Muscle of leg (tissue), 11 donors: ENCODE results near the gene NRG3. TPM values are rescaled to one million over a fixed set of nuclear protein-coding genes. Genes with fewer than 3 reads are reported as not detected.

Experiments
- DNase-seq: peaks from one replicate; pipeline ENCODE4 v3.0.0; 2013
- H3K27ac ChIP-seq: one replicate; pipeline ENCODE4 v1.5.1; 2013; ENCODE audit warnings: mild to moderate bottlenecking, low read length, control low read depth
- H3K27me3 ChIP-seq: one replicate; pipeline ENCODE4 v1.6.1; 2013; ENCODE audit warnings: low read length; ENCODE audit not compliant: control insufficient read depth, insufficient read depth
- H3K36me3 ChIP-seq: one replicate; pipeline ENCODE4 v1.6.1; 2013; ENCODE audit warnings: low read length; ENCODE audit not compliant: control insufficient read depth, insufficient read depth
- H3K4me1 ChIP-seq: one replicate; pipeline ENCODE4 v1.6.1; 2013; ENCODE audit warnings: low read length; ENCODE audit not compliant: control insufficient read depth, insufficient read depth
- H3K4me3 ChIP-seq: one replicate; pipeline ENCODE4 v1.5.1; 2013; ENCODE audit warnings: low read length, control low read depth
- H3K9me3 ChIP-seq: replicated peaks from 2 replicates; pipeline ENCODE4 v1.6.1; 2013; ENCODE audit warnings: low read depth, low read length; ENCODE audit not compliant: control insufficient read depth
- WGBS: methylation state at CpG from one replicate; pipeline ENCODE4 v1.1.5; 2013; ENCODE audit warnings: missing lambda C conversion rate; ENCODE audit not compliant: insufficient coverage; 5-methylcytosine and 5-hydroxymethylcytosine counted together
- polyA plus RNA-seq, 8 donors: library from polyadenylated mRNA; unstranded; fragments of 120-200 nt; gene quantifications; one replicate each; pipeline versions ENCODE4 v1.2.1 to v1.2.3, GENCODE V29; 2013; ENCODE audit warnings: inconsistent platforms in 1 of 8, low replicate concordance in 1 of 8; ENCODE audit not compliant: insufficient read length in 8 of 8, insufficient read depth in 1 of 8
- total RNA-seq: library from RNA; stranded (reverse); fragments of 120-200 nt; gene quantifications from one replicate; pipeline ENCODE4 v1.2.4, GENCODE V29; 2013

Gene NRG3
- total and polyA plus RNA-seq, 9 donors, result 0.04 to 0.60 (median 0.18) TPM

DNA sequence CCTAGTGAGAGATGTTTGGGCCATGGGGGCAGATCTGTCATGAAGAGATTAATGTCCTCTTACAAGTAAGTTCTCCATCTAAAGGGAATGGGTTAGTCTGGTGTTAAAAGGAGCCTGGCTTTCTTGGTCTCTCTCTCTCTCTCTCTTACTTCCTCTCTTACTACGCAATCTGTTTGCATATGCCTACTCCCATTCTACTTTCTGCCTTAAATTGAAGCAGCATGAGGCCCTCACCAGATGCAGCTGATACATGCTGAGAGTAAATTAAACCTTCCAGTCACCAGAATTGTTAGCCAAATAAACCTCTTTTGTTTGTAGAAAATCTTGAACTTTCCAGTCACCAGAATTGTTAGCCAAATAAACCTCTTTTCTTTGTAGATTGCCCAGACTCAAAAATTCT, 884.1 kb downstream of the NRG3 start:
- Histone ChIP-seq H3K9me3 (no peaks in the 10 kb centered on the region), H3K4me3 (no peak overlapping the region), H3K27me3 (no peaks in the 10 kb centered on the region), H3K27ac (no peak overlapping the region), H3K4me1 (no peaks in the 10 kb centered on the region), H3K36me3 (no peaks in the 10 kb centered on the region)
- DNase-seq, result no peak
- WGBS, result no CpG with 5 or more reads among the region's 1 CpG

DNA sequence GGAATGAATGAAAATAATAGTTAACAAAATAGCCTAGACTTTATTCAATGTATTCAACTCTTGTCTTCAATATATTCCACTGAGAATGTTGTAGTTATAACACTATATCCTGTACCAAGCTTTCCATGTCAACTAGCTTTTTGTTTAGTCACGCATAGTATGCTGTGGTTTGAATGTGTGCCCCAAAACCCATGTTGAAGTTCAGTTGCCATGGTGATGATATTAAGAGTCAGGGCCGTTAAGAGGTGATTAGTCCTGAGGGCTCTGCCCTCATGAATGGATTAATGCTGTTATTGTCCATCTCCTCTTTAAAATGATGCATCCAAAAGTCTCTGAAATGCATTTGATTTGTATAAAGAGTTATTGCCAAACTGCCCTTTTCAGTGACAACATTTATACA, 887.6 kb downstream of the NRG3 start:
- no CpG with 5 or more reads among the region's 2 CpGs for WGBS
- DNase-seq, result no peak
- H3K4me1 ChIP-seq, result no peaks in the 10 kb centered on the region
- no peaks in the 10 kb centered on the region for H3K27me3 ChIP-seq
- no peak overlapping the region for H3K4me3 ChIP-seq
- H3K27ac ChIP-seq, result no peak overlapping the region
- H3K36me3 ChIP-seq, result no peaks in the 10 kb centered on the region
- no peaks in the 10 kb centered on the region for H3K9me3 ChIP-seq

DNA sequence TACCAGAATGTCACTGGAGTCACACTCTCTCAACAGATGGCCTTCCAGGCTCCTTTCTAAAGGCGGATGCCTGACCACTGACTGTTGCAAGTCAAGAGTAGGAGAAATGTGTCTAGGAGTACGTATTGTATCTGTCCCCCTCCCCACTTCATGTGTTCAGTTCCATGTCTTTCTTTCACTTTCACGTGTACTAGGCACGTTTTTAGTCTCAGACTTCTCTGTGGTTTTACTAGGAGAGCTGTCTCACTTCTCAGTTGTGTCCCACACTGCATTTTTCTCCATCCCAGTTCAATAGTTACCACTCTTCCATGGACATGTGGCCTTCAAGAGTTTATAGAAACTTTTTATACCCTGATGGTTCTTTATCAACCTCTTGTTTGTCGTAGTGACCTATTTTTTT, 893.0 kb downstream of the NRG3 start:
- H3K27me3 ChIP-seq, result no peaks in the 10 kb centered on the region
- no peak overlapping the region for H3K4me3 ChIP-seq
- no peaks in the 10 kb centered on the region for H3K36me3 ChIP-seq
- 93% methylated on average over 2 of the region's 5 CpGs for WGBS
- no peaks in the 10 kb centered on the region for H3K9me3 ChIP-seq
- no peaks in the 10 kb centered on the region for H3K4me1 ChIP-seq
- DNase-seq, result no peak
- no peak overlapping the region for H3K27ac ChIP-seq

DNA sequence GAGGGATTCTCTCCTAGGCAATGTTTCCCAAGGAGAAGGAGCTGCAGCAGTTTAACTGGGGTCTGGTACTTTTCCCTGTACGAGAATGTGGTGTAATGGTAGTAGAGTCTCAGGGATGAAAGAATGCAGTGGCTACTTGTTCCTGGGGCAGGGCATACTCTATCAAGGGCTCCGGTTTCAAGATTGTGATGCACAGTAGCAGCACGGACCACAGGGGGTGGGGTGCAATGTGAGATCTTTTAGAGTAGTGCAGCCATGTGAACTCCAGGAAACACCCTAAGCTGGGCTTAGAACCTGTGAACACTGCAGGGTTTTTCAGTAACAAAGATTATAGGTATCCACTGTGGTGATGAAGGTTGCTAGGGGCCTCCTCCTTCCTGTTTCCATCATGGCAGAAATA, 903.9 kb downstream of the NRG3 start:
- H3K36me3 ChIP-seq, result no peaks in the 10 kb centered on the region
- H3K27me3 ChIP-seq, result no peaks in the 10 kb centered on the region
- no peak overlapping the region for H3K4me3 ChIP-seq
- no peak overlapping the region for H3K27ac ChIP-seq
- no peaks in the 10 kb centered on the region for H3K4me1 ChIP-seq
- WGBS, result 82% methylated on average over 2 of the region's 3 CpGs
- H3K9me3 ChIP-seq, result peaks cover 5% of the 10 kb centered on the region
- no peak for DNase-seq

DNA sequence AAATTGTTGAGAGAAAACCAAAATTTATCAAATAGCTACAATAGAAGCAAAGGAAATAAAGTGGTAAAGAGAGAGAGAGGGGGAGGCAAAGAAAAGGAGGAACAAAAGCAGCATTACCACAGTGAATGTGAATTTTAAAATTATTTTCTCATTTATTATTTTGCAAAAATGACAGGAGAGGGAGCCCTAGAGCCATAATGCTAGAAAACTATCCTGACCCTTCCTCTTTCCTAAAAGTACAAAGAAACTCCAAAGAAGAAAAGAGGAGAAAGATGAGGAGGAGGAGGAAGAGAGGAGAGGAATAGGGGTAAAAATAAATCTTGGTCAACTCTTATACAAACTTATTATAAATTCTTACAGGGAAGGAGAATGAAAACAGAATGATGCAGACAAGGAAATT, 921.5 kb downstream of the NRG3 start:
- Histone ChIP-seq H3K4me3 (no peak overlapping the region), H3K27ac (no peak overlapping the region), H3K36me3 (no peaks in the 10 kb centered on the region), H3K4me1 (no peaks in the 10 kb centered on the region), H3K9me3 (no peaks in the 10 kb centered on the region), H3K27me3 (no peaks in the 10 kb centered on the region)
- peak; percentile 33 for DNase-seq

DNA sequence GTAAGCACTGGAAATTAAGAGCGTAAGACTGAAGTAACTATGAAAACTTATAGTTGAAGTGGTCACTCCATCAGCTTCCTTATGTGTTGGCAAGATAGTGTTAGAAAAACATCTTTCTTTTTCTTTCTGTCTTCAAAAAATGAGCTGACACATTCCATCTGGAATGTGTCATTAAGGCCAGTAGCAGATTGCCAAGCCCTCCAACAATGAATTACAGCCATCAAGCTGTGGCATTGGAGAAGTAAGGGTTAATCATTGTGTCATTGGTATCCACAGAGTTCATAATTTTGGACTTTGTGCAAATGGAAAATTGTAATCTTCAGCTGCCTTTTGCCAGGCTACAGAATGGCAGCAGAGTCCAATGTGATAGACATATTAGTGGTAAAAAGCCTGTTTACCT, 926.3 kb downstream of the NRG3 start:
- no peak for DNase-seq
- H3K27me3 ChIP-seq, result no peaks in the 10 kb centered on the region
- no peaks in the 10 kb centered on the region for H3K36me3 ChIP-seq
- H3K9me3 ChIP-seq, result no peaks in the 10 kb centered on the region
- no peak overlapping the region for H3K4me3 ChIP-seq
- H3K4me1 ChIP-seq, result no peaks in the 10 kb centered on the region
- WGBS, result no CpG with 5 or more reads among the region's 1 CpG
- H3K27ac ChIP-seq, result no peak overlapping the region

DNA sequence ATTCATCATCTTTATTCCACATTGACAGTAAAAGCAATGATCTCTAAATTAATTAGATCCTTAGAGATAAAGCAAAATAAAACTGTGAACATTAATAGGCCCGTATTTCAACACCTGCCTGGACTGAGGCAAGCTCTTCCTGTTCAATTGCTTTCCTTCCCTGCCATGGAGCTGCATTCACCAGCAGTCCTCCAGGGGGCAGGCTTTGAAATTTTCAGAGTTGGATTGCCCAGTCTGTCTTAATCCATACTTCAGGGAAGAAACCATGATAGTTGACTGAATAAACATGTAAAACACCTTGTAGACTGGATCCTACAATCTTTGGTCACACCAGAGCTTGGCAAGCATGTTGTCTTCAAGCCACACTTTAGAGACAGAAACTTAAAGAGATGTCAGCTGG, 936.6 kb downstream of the NRG3 start:
- 86% methylated on average over 1 of the region's 1 CpG for WGBS
- no peak overlapping the region for H3K4me3 ChIP-seq
- no peaks in the 10 kb centered on the region for H3K4me1 ChIP-seq
- DNase-seq, result no peak
- H3K27me3 ChIP-seq, result no peaks in the 10 kb centered on the region
- H3K9me3 ChIP-seq, result no peaks in the 10 kb centered on the region
- no peaks in the 10 kb centered on the region for H3K36me3 ChIP-seq
- H3K27ac ChIP-seq, result no peak overlapping the region

DNA sequence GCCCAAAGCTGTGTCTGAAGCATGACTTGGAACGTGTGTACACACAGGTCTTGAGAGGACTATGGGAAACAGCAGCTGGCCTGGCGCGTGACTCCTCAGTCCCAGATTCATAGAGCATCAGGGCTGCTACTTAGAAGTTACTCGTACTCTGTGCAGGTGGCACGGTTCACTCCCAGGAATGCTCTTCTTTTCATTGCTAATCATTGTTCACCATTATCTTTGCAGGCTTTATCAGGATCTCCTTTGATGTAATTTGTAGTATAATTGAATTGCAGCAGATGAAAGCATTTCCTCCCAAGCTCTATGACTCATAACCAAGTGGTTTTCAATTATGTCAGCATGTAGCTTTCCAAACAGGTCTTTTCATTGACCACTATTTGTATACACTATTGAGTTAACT, 938.9 kb downstream of the NRG3 start:
- H3K27ac ChIP-seq, result no peak overlapping the region
- WGBS, result 90% methylated on average over 3 of the region's 5 CpGs
- no peak overlapping the region for H3K4me3 ChIP-seq
- no peaks in the 10 kb centered on the region for H3K27me3 ChIP-seq
- no peaks in the 10 kb centered on the region for H3K9me3 ChIP-seq
- no peaks in the 10 kb centered on the region for H3K36me3 ChIP-seq
- DNase-seq, result no peak
- H3K4me1 ChIP-seq, result no peaks in the 10 kb centered on the region

DNA sequence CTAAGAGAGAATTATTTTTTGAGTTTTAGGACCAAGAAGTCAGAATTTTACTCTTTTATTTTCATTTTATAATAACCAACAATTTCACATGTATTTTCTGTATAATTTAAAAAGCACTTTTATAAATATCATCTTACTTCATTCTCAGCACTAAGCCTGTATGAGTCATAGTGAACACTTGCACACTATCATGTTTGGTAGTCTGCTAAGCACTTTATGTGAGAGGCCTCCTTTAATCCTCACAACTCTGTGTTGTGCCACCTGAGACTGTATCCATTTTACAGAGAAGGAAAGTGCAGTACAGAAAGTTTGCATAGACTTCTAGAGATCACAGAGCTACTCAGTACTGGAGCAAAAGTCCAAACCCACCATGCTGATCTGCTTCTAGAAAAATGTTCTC, 939.6 kb downstream of the NRG3 start:
- Histone ChIP-seq H3K9me3 (no peaks in the 10 kb centered on the region), H3K27me3 (no peaks in the 10 kb centered on the region), H3K27ac (no peak overlapping the region), H3K4me3 (no peak overlapping the region), H3K36me3 (no peaks in the 10 kb centered on the region), H3K4me1 (no peaks in the 10 kb centered on the region)
- DNase-seq, result no peak

DNA sequence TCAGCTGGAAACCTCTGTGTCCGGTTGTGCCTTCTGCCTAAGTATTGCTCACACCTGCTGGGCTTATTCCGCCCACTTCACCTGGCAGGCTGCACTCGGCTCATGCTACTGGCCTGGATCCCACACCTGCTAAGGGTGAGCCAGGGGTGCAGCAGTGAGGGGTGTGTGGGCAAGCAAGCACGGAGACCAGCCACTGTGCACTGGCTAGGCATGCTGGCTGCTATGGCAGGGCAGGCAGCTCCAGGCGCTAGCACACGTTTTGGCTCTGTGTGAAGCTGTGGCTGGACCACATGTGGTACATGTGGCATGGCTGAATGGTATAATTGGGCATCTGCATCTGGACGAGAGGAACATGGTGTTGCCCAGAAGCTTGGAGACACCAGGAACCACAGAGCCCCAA, 940.7 kb downstream of the NRG3 start:
- no peaks in the 10 kb centered on the region for H3K9me3 ChIP-seq
- H3K4me1 ChIP-seq, result no peaks in the 10 kb centered on the region
- no peaks in the 10 kb centered on the region for H3K36me3 ChIP-seq
- H3K27me3 ChIP-seq, result no peaks in the 10 kb centered on the region
- WGBS, result 73% methylated on average over 6 of the region's 7 CpGs
- no peak for DNase-seq
- H3K27ac ChIP-seq, result no peak overlapping the region
- H3K4me3 ChIP-seq, result no peak overlapping the region

DNA sequence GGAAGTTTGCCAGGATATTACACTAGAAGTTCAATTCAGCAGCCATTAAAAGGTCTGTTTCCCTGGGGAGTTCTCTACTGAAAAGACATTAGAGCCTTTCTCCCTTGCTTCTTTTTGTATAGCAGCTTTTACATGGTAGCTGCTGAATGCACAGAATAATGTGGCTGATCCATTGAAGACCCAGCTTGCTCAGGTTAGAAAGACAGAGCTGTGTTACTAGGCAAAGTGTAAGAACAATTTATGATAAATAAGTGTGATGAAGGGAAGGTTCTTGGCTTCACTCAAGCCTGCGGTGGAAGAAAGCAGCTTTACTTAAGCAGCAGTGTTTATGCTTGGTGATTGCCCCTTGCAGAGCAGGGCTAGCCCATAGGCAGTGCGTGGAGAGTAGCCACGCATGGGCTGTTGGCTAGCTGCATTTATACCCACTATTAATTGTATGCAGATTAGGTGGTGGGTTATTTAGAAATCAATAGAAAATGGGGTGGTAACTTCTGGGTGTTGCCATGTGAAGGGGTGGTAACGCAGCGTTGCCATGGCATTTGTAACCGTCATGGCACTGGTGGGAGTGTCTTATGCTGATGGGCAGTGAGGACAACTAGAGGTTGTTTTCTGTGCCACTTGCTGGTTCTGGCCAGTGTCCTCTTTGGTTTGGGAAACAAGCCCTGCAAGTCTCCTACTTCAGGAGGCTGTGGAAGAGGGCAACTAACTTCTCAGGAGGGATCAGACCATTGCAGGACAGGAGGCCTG, 942.9 kb downstream of the NRG3 start:
- Histone ChIP-seq H3K27me3 (no peaks in the 10 kb centered on the region), H3K36me3 (no peaks in the 10 kb centered on the region), H3K9me3 (no peaks in the 10 kb centered on the region), H3K4me3 (no peak overlapping the region), H3K4me1 (no peaks in the 10 kb centered on the region), H3K27ac (no peak overlapping the region)
- DNase-seq, result no peak
- WGBS, result 94% methylated on average over 4 of the region's 6 CpGs
